Measurements from ENCODE around the gene SCN2B. TPM values are rescaled to one million over a fixed set of nuclear protein-coding genes. Genes with fewer than 3 reads are reported as not detected.

Gene SCN2B
- total and polyA plus RNA-seq, 2 of the 4 experiments (the other 2 are of a cell fraction) = under 0.01 to 0.05 TPM

GRCh38 chr11:118186346-118187107, 10.1 kb upstream of the SCN2B start:
- no peak for ATAC-seq (ENCODE audit: low read depth)

More at GRCh38 chr11:118186346-118187107, 10.1 kb upstream of the SCN2B start:
- H3K56ac ChIP-seq (ENCODE audit: extremely low read depth, insufficient read depth, low read length) = no peak overlapping the region
- dilution Hi-C loops (cut with HindIII; ENCODE audit: low sequenced_read_pairs, unreplicated experiment) = no loop called here
- H3K9me1 ChIP-seq (ENCODE audit: insufficient read depth, low read length) = no peaks in the 10 kb centered on the region
- WGBS, 2 experiments (ENCODE audit: extremely low coverage in 2 of 2, insufficient read length in 1 of 2) = 83% methylated on average over 1 of the region's 6 CpGs; no CpG with 5 or more reads in 1 of the 2 experiments
- CTCF ChIA-PET = no interaction called here
- no peak overlapping the region for H2BK20ac ChIP-seq (ENCODE audit: low read depth, low read length)
- no peak overlapping the region for H3K23ac ChIP-seq (ENCODE audit: low read depth, low read length)
- H3K36me3 ChIP-seq (ENCODE audit: control insufficient read depth, insufficient read depth, low read length) = no peaks in the 10 kb centered on the region
- no peaks in the 10 kb centered on the region for H3K4me1 ChIP-seq (ENCODE audit: control insufficient read depth, insufficient read depth, low read length)
- H3K9ac ChIP-seq (ENCODE audit: low read depth, low read length) = no peak overlapping the region
- H3K4me3 ChIP-seq (ENCODE audit: insufficient read depth, low read depth, low read length) = no peak overlapping the region
- H3K27me3 ChIP-seq (ENCODE audit: control insufficient read depth, insufficient read depth, low read length) = peaks cover 6% of the 10 kb centered on the region
- H2AK9ac ChIP-seq (replicated peaks; ENCODE audit: low read depth, low read length, poor library complexity) = no peak overlapping the region
- intact Hi-C loops (cut with micrococcal nuclease) = no loop called here
- no peak overlapping the region for H3K14ac ChIP-seq (replicated peaks; ENCODE audit: low read depth, low read length)
- no peak overlapping the region for H2BK120ac ChIP-seq (ENCODE audit: low read depth, low read length)
- no peak overlapping the region for H2BK5ac ChIP-seq (ENCODE audit: low read depth, low read length, poor library complexity, severe bottlenecking)
- no peaks in the 10 kb centered on the region for H4K20me1 ChIP-seq (ENCODE audit: insufficient read depth, low read length)
- no peak for DNase-seq
- no peak for TF ChIP-seq NFE2L2 (IDR thresholded peaks at IDR 0.05; ENCODE audit: low read depth, low read length)
- no peak for TF ChIP-seq RCOR1 (IDR thresholded peaks at IDR 0.05; ENCODE audit: insufficient replicate concordance, low read length)
- no peak for TF ChIP-seq MAZ (IDR thresholded peaks at IDR 0.05; ENCODE audit: borderline replicate concordance, low read depth, low read length)
- no peak for TF ChIP-seq ELK1 (IDR thresholded peaks at IDR 0.05; ENCODE audit: borderline replicate concordance, low read depth, low read length)
- TF ChIP-seq CTCF (conservative IDR thresholded peaks at IDR 0.05; ENCODE audit: low read depth, low read length) = no peak
- no peak for TF ChIP-seq SMC3 (IDR thresholded peaks at IDR 0.05; ENCODE audit: low read depth, low read length)
- no peak for TF ChIP-seq CHD1 (IDR thresholded peaks at IDR 0.05; ENCODE audit: low read depth, low read length)
- TF ChIP-seq MXI1 (IDR thresholded peaks at IDR 0.05; ENCODE audit: borderline replicate concordance, low read depth, low read length) = no peak
- no peak for TF ChIP-seq RAD21 (IDR thresholded peaks at IDR 0.05; ENCODE audit: low read length)
- no peak for TF ChIP-seq MAFK (IDR thresholded peaks at IDR 0.05; ENCODE audit: low read depth, low read length)
- no peak for TF ChIP-seq USF2 (IDR thresholded peaks at IDR 0.05; ENCODE audit: low read depth, low read length)
- no peak overlapping the region for H3K18ac ChIP-seq (ENCODE audit: low read depth, low read length)
- H4K5ac ChIP-seq (ENCODE audit: low read depth, low read length) = no peak overlapping the region
- H3K4ac ChIP-seq (ENCODE audit: low read depth, low read length) = no peak overlapping the region
- H4K8ac ChIP-seq (ENCODE audit: low read depth in 2 of 2, low read length in 2 of 2) = no peak overlapping the region
- no peaks in the 10 kb centered on the region for H3K9me3 ChIP-seq (ENCODE audit: control insufficient read depth, insufficient read depth, low read length)
- POLR2A ChIA-PET (ENCODE audit: unreplicated experiment) = no interaction called here
- in situ Hi-C loops (cut with MboI; ENCODE audit: low sequenced_read_pairs) = no loop called here
- no peak overlapping the region for H2AFZ ChIP-seq (replicated peaks; ENCODE audit: low read length, poor library complexity)
- no peak overlapping the region for H2AK5ac ChIP-seq (ENCODE audit: low read depth, low read length)
- no peaks in the 10 kb centered on the region for H3K79me1 ChIP-seq (ENCODE audit: low read depth in 1 of 2, low read length in 2 of 2)
- no peak overlapping the region for H3K4me2 ChIP-seq (ENCODE audit: low read depth, low read length)
- H3K27ac ChIP-seq (ENCODE audit: insufficient read depth, low read length) = no peak overlapping the region
- H2BK15ac ChIP-seq (ENCODE audit: low read depth, low read length) = no peak overlapping the region
- BruUV-seq (replicated peaks) = no TSS peak
- H4K91ac ChIP-seq (ENCODE audit: insufficient read depth, low read depth, low read length) = no peak overlapping the region

Measured in IMR-90 (cell line).